Lung (tissue), 13 donors: ENCODE data around the gene DPM3. TPM values are rescaled to one million over a fixed set of nuclear protein-coding genes. Genes with fewer than 3 reads are reported as not detected.

ENCODE experiments used
- ATAC-seq: fragments of 200-7000 bp; cut with Tn5 transposase; one replicate; pipeline ENCODE4 v1.9.1; 2020; ENCODE audit warnings: moderate number of reproducible peaks; ENCODE audit not compliant: insufficient read depth, low FRiP score
- DNase-seq, 3 donors: peaks; one replicate each; pipeline ENCODE4 v3.0.0-alpha.2; 2013 to 2017
- H3K27ac ChIP-seq, 2 donors: one replicate each; pipeline ENCODE4 v1.5.1; 2013; ENCODE audit warnings: mild to moderate bottlenecking in 2 of 2, moderate library complexity in 2 of 2, control low read depth in 1 of 2, inconsistent platforms in 1 of 2, low read depth in 1 of 2, low read length in 1 of 2
- H3K27me3 ChIP-seq, 3 donors: one replicate each; pipeline ENCODE4 v1.5.1; 2013; ENCODE audit warnings: low read length in 2 of 3; ENCODE audit not compliant: control insufficient read depth in 3 of 3, insufficient read depth in 3 of 3
- H3K36me3 ChIP-seq, 4 donors: one replicate each; pipeline ENCODE4 v1.5.1; 2013; ENCODE audit warnings: low read length in 4 of 4, mild to moderate bottlenecking in 1 of 4, moderate library complexity in 1 of 4; ENCODE audit not compliant: control insufficient read depth in 4 of 4, insufficient read depth in 4 of 4
- H3K4me1 ChIP-seq, 5 donors: one replicate each; pipeline ENCODE4 v1.5.1; 2013; ENCODE audit warnings: low read length in 5 of 5, mild to moderate bottlenecking in 2 of 5, moderate library complexity in 1 of 5; ENCODE audit not compliant: control insufficient read depth in 5 of 5, insufficient read depth in 5 of 5
- H3K4me3 ChIP-seq: one replicate; pipeline ENCODE4 v1.5.1; 2013; ENCODE audit warnings: mild to moderate bottlenecking, control low read depth, moderate library complexity
- H3K9ac ChIP-seq, 2 donors: one replicate each; pipeline ENCODE4 v1.5.1; 2013; ENCODE audit warnings: low read length in 2 of 2, control low read depth in 1 of 2; ENCODE audit not compliant: insufficient read depth in 1 of 2
- H3K9me3 ChIP-seq, 4 donors: one replicate each; pipeline ENCODE4 v1.5.1; 2013; ENCODE audit warnings: low read length in 3 of 4, mild to moderate bottlenecking in 1 of 4, moderate library complexity in 1 of 4; ENCODE audit not compliant: control insufficient read depth in 4 of 4, insufficient read depth in 3 of 4
- whole genome bisulfite sequencing, 2 donors: extraction: QIAGEN DNeasy Blood & Tissue Kit; methylation state at CpG; one replicate each; pipeline ENCODE4 v1.1.7; 2013; 5-methylcytosine and 5-hydroxymethylcytosine counted together
- polyA plus RNA-seq, 2 donors: library from polyadenylated mRNA; stranded (reverse); fragments of 200-250 nt; gene quantifications; one replicate each; pipeline ENCODE4 v1.2.1, GENCODE V29; 2013
- small RNA-seq: library from RNA; depleted of rRNA; stranded (forward); fragments of <200 nt; gene quantifications from one replicate; pipeline ENCODE3, GENCODE V24; 2014; ENCODE audit warnings: low replicate concordance
- total RNA-seq, 2 donors: library from RNA; depleted of rRNA in 1 of 2; stranded (reverse); fragments of >200 nt in 1 of 2; gene quantifications; one replicate each; pipeline ENCODE4 v1.2.1, GENCODE V29; 2014 to 2021
- TF ChIP-seq, protein P1 (sequence below): IDR thresholded peaks from 2 replicates; pipeline ENCODE4 v1.5.1; 2012; ENCODE audit warnings: mild to moderate bottlenecking; ENCODE audit errors: control extremely low read depth, extremely low read depth
- donor health status: control.
- donor health status: control.
- donor health status: Bipolar disorder and iron deficiency.
- donor health status: healthy.
- donor health status: DM: yes; HTN: yes; CAD: no.

DPM3 gene
- total and polyA plus RNA-seq, 4 donors, result 33.7 to 491 (median 133) TPM

- Histone ChIP-seq H3K4me3 (no peak overlapping the region), H3K36me3 (no peaks in the 10 kb centered on the region), H3K27me3 (peaks cover 0 to 3% (median 0%) of the 10 kb centered on the region in 3 donors), H3K9me3 (no peaks in the 10 kb centered on the region), H3K27ac (no peak overlapping the region), H3K4me1 (peaks cover 3 to 25% (median 11%) of the 10 kb centered on the region in 5 donors), H3K9ac (no peak overlapping the region)
- WGBS, 2 donors, result 90 to 91% methylated on average over 12 of the region's 12 CpGs
- DNase-seq (no peak), ATAC-seq (no peak)
- TF ChIP-seq, protein P1, sequence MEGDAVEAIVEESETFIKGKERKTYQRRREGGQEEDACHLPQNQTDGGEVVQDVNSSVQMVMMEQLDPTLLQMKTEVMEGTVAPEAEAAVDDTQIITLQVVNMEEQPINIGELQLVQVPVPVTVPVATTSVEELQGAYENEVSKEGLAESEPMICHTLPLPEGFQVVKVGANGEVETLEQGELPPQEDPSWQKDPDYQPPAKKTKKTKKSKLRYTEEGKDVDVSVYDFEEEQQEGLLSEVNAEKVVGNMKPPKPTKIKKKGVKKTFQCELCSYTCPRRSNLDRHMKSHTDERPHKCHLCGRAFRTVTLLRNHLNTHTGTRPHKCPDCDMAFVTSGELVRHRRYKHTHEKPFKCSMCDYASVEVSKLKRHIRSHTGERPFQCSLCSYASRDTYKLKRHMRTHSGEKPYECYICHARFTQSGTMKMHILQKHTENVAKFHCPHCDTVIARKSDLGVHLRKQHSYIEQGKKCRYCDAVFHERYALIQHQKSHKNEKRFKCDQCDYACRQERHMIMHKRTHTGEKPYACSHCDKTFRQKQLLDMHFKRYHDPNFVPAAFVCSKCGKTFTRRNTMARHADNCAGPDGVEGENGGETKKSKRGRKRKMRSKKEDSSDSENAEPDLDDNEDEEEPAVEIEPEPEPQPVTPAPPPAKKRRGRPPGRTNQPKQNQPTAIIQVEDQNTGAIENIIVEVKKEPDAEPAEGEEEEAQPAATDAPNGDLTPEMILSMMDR, result no peak
Measured at GRCh38 chr1:155092641-155093040, 47.7 kb downstream of the DPM3 start.

- TF ChIP-seq, protein P1, result no peak
- Histone ChIP-seq H3K27me3 (peaks cover 0 to 3% (median 0%) of the 10 kb centered on the region in 3 donors), H3K9me3 (no peaks in the 10 kb centered on the region), H3K27ac (no peak overlapping the region), H3K4me1 (peaks cover 3 to 25% (median 11%) of the 10 kb centered on the region in 5 donors), H3K4me3 (no peak overlapping the region), H3K36me3 (no peaks in the 10 kb centered on the region), H3K9ac (no peak overlapping the region)
- ATAC-seq (no peak), DNase-seq (no peak)
- 85 to 87% methylated on average over 6 of the region's 6 CpGs for WGBS, 2 donors
Measured at GRCh38 chr1:155092131-155092530, 48.2 kb downstream of the DPM3 start.

DNA sequence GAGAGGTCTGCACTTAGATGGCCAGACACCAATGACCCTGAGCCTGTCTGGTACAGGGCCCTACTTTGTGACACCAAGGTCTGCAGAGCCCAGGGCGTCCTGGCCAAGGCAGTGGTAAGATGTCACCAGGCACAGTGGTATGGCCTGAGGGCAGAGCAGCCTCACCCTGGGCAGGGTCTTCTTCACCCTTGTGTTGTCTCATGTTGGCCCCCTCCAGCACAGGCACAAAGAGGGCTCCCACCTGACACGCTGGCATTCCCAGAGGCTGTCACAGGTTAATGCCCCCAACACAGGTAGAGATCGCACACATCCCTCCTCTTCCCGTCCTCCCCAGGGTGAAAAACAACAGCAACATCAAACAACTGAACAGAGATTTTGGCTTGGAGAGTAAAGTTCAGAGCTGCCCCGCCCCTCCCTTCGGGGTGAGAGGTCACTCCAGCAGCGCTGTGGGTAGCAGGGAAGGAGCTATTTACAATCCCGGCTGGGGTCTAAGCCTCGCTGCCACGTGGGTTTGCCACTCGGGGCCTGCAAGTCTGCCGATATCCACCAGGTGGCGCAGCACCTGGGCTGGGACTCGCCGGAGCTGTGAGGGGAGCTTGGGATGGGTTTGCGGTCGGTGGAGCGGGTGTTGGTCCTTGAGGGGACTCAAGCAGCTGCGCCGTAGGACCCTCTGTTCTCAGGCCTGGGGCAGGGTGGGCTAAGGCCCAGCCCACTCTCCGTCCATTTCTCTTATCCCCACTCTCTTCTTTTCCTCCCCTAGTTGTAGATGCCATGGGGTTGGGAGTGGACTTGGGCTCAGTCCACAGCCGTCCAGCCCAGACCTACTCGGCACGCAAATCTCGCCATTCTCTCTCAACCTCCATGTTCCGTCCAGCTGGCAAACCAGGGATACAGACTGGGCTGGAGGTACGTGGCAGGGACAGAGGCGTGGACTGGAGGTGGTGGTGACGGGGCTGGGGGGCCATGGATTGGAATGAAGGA lies 49.0 kb downstream of the DPM3 start:
- Histone ChIP-seq H3K9ac (no peak overlapping the region), H3K4me3 (no peak overlapping the region), H3K36me3 (no peaks in the 10 kb centered on the region), H3K27ac (no peak overlapping the region), H3K27me3 (peaks cover 0 to 3% (median 0%) of the 10 kb centered on the region in 3 donors), H3K4me1 (peaks cover 3 to 26% (median 11%) of the 10 kb centered on the region in 5 donors), H3K9me3 (no peaks in the 10 kb centered on the region)
- 25 to 30% methylated on average over 27 to 29 of the region's 29 CpGs for WGBS, 2 donors
- DNase-seq (peak; percentile 76 to 87 (median 79)), ATAC-seq (peak; percentile 46)
- TF ChIP-seq, protein P1, result peak; percentile 95

Small RNA genes lying within 50 kb of the gene (small RNA-seq; reads per million reads assigned to genes)
- gene HMGN2P18, result not detected
- gene RF00019, result not detected

Other genes starting within 250 kb of the DPM3 start
- gene PMVK, start 203.8 kb downstream of the DPM3 start, total RNA-seq, result 10 to 100 TPM; 18.4 to 48.8 TPM
- gene PMVK, start 203.8 kb downstream of the DPM3 start, polyA plus RNA-seq, result 10 to 100 TPM; 39.0 to 47.9 TPM
- 100 to 1,000 TPM in 1 of 2 donors, 10 to 100 TPM in 1; 37.3 to 178 TPM for gene PBXIP1, start 184.4 kb downstream of the DPM3 start, total RNA-seq
- gene PBXIP1, start 184.4 kb downstream of the DPM3 start, polyA plus RNA-seq, result 10 to 100 TPM; 32.8 to 33.2 TPM
- gene PYGO2, start 178.7 kb downstream of the DPM3 start, total RNA-seq, result 10 to 100 TPM; 17.9 to 25.2 TPM
- 10 to 100 TPM; 14.6 to 22.2 TPM for gene PYGO2, start 178.7 kb downstream of the DPM3 start, polyA plus RNA-seq
- gene SHC1, start 169.8 kb downstream of the DPM3 start, total RNA-seq, result 100 to 1,000 TPM in 1 of 2 donors, 10 to 100 TPM in 1; 67.6 to 136 TPM
- gene SHC1, start 169.8 kb downstream of the DPM3 start, polyA plus RNA-seq, result 100 to 1,000 TPM in 1 of 2 donors, 10 to 100 TPM in 1; 76.5 to 111 TPM
- gene CKS1B, start 165.8 kb downstream of the DPM3 start, total RNA-seq, result 10 to 100 TPM; 22.3 to 33.6 TPM
- 10 to 100 TPM; 26.9 to 38.2 TPM for gene CKS1B, start 165.8 kb downstream of the DPM3 start, polyA plus RNA-seq
- gene FLAD1, start 157.2 kb downstream of the DPM3 start, total RNA-seq, result 10 to 100 TPM; 10.9 to 37.0 TPM
- gene FLAD1, start 157.2 kb downstream of the DPM3 start, polyA plus RNA-seq, result 10 to 100 TPM; 29.3 to 31.9 TPM
- under 1 TPM in 1 of 2 donors, not detected in 1; 0.89 TPM for gene LENEP, start 146.9 kb downstream of the DPM3 start, total RNA-seq
- under 1 TPM in 1 of 2 donors, not detected in 1; 0.31 TPM for gene LENEP, start 146.9 kb downstream of the DPM3 start, polyA plus RNA-seq
- 10 to 100 TPM; 41.9 to 83.3 TPM for gene ZBTB7B, start 137.7 kb downstream of the DPM3 start, total RNA-seq
- gene ZBTB7B, start 137.7 kb downstream of the DPM3 start, polyA plus RNA-seq, result 10 to 100 TPM; 52.6 to 57.8 TPM
- 1 to 10 TPM in 1 of 2 donors, under 1 TPM in 1; 0.31 to 1.7 TPM for gene DCST2, start 106.8 kb downstream of the DPM3 start, total RNA-seq
- gene DCST2, start 106.8 kb downstream of the DPM3 start, polyA plus RNA-seq, result 1 to 10 TPM in 1 of 2 donors, under 1 TPM in 1; 0.77 to 1.7 TPM
- gene DCST1, start 106.7 kb downstream of the DPM3 start, total RNA-seq, result under 1 TPM in 1 of 2 donors, not detected in 1; 0.20 TPM
- gene DCST1, start 106.7 kb downstream of the DPM3 start, polyA plus RNA-seq, result under 1 TPM in 1 of 2 donors, not detected in 1; 0.08 TPM
- 100 to 1,000 TPM in 1 of 2 donors, 10 to 100 TPM in 1; 49.5 to 209 TPM for gene ADAM15, start 89.2 kb downstream of the DPM3 start, total RNA-seq
- gene ADAM15, start 89.2 kb downstream of the DPM3 start, polyA plus RNA-seq, result 100 to 1,000 TPM; 111 to 233 TPM
- 10 to 100 TPM in 1 of 2 donors, 1 to 10 TPM in 1; 8.3 to 13.4 TPM for gene EFNA4, start 76.8 kb downstream of the DPM3 start, total RNA-seq
- gene EFNA4, start 76.8 kb downstream of the DPM3 start, polyA plus RNA-seq, result 10 to 100 TPM in 1 of 2 donors, 1 to 10 TPM in 1; 9.2 to 11.2 TPM
- gene EFNA3, start 61.7 kb downstream of the DPM3 start, total RNA-seq, result 1 to 10 TPM; 1.1 to 1.9 TPM
- 1 to 10 TPM; 1.5 to 1.8 TPM for gene EFNA3, start 61.7 kb downstream of the DPM3 start, polyA plus RNA-seq
- gene EFNA1, start 12.7 kb downstream of the DPM3 start, total RNA-seq, result 100 to 1,000 TPM; 111 to 202 TPM
- gene EFNA1, start 12.7 kb downstream of the DPM3 start, polyA plus RNA-seq, result 100 to 1,000 TPM; 149 to 187 TPM
- gene SLC50A1, start 4.7 kb downstream of the DPM3 start, total RNA-seq, result 10 to 100 TPM; 26.3 to 60.3 TPM
- 100 to 1,000 TPM in 1 of 2 donors, 10 to 100 TPM in 1; 76.6 to 114 TPM for gene SLC50A1, start 4.7 kb downstream of the DPM3 start, polyA plus RNA-seq
- 100 to 1,000 TPM in 1 of 2 donors, 10 to 100 TPM in 1; 58.2 to 162 TPM for gene KRTCAP2, start 32.8 kb upstream of the DPM3 start, total RNA-seq
- 100 to 1,000 TPM; 218 to 592 TPM for gene KRTCAP2, start 32.8 kb upstream of the DPM3 start, polyA plus RNA-seq
- gene TRIM46, start 33.3 kb upstream of the DPM3 start, total RNA-seq, result under 1 TPM; 0.60 to 0.71 TPM
- gene TRIM46, start 33.3 kb upstream of the DPM3 start, polyA plus RNA-seq, result under 1 TPM; 0.26 to 0.31 TPM
- 10 to 100 TPM; 26.6 to 33.1 TPM for gene THBS3, start 67.4 kb upstream of the DPM3 start, total RNA-seq
- 10 to 100 TPM; 11.4 to 22.1 TPM for gene THBS3, start 67.4 kb upstream of the DPM3 start, polyA plus RNA-seq
- 10 to 100 TPM; 25.6 to 46.7 TPM for gene MTX1, start 68.2 kb upstream of the DPM3 start, total RNA-seq
- gene MTX1, start 68.2 kb upstream of the DPM3 start, polyA plus RNA-seq, result 10 to 100 TPM; 69.9 to 72.1 TPM
- 10 to 100 TPM in 1 of 2 donors, 1 to 10 TPM in 1; 9.0 to 28.7 TPM for gene ENTREP3, start 115.0 kb upstream of the DPM3 start, total RNA-seq
- gene ENTREP3, start 115.0 kb upstream of the DPM3 start, polyA plus RNA-seq, result 10 to 100 TPM in 1 of 2 donors, 1 to 10 TPM in 1; 8.4 to 16.8 TPM
- 10 to 100 TPM; 29.9 to 84.6 TPM for gene SCAMP3, start 121.8 kb upstream of the DPM3 start, total RNA-seq
- 10 to 100 TPM; 55.0 to 90.3 TPM for gene SCAMP3, start 121.8 kb upstream of the DPM3 start, polyA plus RNA-seq
- 10 to 100 TPM; 55.5 to 56.5 TPM for gene CLK2, start 133.0 kb upstream of the DPM3 start, total RNA-seq
- gene CLK2, start 133.0 kb upstream of the DPM3 start, polyA plus RNA-seq, result 10 to 100 TPM; 41.1 to 53.0 TPM
- gene HCN3, start 136.9 kb upstream of the DPM3 start, total RNA-seq, result 1 to 10 TPM; 2.2 to 4.7 TPM
- 1 to 10 TPM; 1.0 to 2.3 TPM for gene HCN3, start 136.9 kb upstream of the DPM3 start, polyA plus RNA-seq
- gene PKLR, start 160.9 kb upstream of the DPM3 start, total RNA-seq, result under 1 TPM in 1 of 2 donors, not detected in 1; 0.09 TPM
- under 1 TPM in 1 of 2 donors, not detected in 1; 0.02 TPM for gene PKLR, start 160.9 kb upstream of the DPM3 start, polyA plus RNA-seq
- 100 to 1,000 TPM; 193 to 316 TPM for gene FDPS, start 168.3 kb upstream of the DPM3 start, total RNA-seq
- gene FDPS, start 168.3 kb upstream of the DPM3 start, polyA plus RNA-seq, result 100 to 1,000 TPM; 301 to 385 TPM
- 10 to 100 TPM; 25.0 to 37.7 TPM for gene RUSC1, start 180.4 kb upstream of the DPM3 start, total RNA-seq
- gene RUSC1, start 180.4 kb upstream of the DPM3 start, polyA plus RNA-seq, result 10 to 100 TPM; 18.2 to 20.6 TPM